NCI-H146 treated with DMSO at 0.1 percent for 48 hours (cell line): Measurements from ENCODE around the gene OSMR.
"Not testable (repeated sequence)": the region's sequence is repeated elsewhere in the genome, so short reads cannot be mapped to it uniquely, and the experiment has no call there.

Experiments
- DNase-seq: peaks from one replicate; lab custom pipeline; 2025; ENCODE audit not compliant: unreplicated experiment; lab: John Stamatoyannopoulos, UW

OSMR gene

GRCh38 chr5:38830521-38831051, 15.2 kb upstream of the OSMR start:
- no peak for DNase-seq

DNA sequence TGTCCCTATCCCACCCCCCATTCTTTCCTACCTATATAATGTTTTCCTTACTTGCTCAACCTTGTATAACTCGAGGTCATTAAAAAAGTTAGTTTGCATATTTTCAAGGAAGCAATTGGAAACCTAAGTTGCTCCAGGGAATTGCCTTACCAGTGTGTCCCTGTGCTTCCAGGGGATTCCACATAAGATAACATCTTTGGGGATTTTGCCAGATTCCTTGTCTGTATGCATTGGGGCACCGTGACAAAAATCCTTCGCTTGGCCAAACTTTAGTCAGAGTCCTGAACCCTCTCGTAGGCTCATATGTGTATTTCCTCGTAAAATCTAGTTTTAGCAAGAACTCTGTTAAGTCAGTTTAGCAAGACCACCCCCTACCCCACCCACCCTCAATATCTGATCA, 14.7 kb upstream of the OSMR start:
- DNase-seq = no peak

DNA sequence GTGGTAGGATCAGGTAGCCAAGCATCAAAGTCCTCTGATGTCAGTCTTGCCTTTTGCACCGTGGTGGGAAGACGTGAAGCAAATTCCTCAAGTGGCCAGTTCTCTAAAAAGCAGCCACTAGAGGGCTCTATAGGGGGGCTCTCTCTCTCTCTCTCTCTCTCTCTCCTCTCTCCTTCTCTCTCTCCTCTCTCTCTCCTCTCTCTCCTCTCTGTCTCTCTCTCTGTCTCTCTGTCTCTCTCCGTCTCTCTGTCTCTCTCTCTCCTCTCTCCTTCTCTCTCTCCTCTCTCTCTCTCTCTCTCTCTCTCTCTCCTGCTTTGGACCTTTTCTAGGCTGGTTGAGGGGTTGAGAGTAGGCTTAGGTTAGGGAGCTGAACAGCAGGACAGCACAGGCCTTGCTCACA, 13.9 kb upstream of the OSMR start:
- no peak for DNase-seq

GRCh38 chr5:38832810-38833209, 13.0 kb upstream of the OSMR start:
- DNase-seq = no peak

DNA sequence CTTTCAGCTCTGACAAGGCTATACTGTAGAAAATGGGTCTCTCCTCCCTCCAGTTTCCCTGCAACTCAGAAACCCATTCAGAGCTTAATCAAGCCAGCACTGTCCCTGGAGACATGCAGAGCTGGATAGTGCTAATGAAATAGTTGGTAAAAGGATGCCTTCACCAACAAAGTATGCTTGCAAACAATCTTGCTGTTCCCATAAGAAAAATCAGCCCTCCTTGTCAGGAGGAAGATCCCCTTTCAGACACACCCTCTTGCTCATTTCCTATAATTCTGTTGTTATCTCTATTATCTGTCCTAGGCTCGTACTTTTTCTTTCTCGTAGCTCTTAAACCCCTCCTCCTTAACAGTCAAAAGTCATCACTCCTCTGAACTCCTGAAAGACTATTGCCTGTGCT, 9.9 kb upstream of the OSMR start:
- no peak for DNase-seq

- DNase-seq = no peak
These were observed 8.4 kb upstream of the OSMR start for GRCh38 chr5:38837416-38837815.

DNA sequence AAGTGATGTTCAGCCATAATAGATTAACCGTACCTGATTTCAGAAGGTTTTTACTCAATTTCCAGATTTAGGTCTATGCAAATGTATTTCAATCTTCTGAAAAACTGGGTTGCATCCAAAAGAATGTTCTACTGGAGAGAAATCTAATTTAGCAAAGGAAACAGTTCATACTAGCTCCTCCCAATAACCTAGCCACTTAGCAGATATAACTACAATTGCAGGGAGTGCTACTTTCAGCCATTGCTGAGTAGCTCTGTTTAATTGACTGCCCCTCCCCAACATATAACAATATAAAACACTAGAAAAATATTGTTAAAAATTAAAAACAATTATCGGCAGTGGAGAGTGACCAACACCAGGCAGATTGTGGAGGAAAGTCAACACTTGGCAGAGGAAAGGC, 7.9 kb upstream of the OSMR start:
- no peak for DNase-seq

- DNase-seq = no peak
These were observed 2.1 kb upstream of the OSMR start for GRCh38 chr5:38843665-38844064.

GRCh38 chr5:38846379-38847011, 683 bp downstream of the OSMR start:
- no peak for DNase-seq

DNA sequence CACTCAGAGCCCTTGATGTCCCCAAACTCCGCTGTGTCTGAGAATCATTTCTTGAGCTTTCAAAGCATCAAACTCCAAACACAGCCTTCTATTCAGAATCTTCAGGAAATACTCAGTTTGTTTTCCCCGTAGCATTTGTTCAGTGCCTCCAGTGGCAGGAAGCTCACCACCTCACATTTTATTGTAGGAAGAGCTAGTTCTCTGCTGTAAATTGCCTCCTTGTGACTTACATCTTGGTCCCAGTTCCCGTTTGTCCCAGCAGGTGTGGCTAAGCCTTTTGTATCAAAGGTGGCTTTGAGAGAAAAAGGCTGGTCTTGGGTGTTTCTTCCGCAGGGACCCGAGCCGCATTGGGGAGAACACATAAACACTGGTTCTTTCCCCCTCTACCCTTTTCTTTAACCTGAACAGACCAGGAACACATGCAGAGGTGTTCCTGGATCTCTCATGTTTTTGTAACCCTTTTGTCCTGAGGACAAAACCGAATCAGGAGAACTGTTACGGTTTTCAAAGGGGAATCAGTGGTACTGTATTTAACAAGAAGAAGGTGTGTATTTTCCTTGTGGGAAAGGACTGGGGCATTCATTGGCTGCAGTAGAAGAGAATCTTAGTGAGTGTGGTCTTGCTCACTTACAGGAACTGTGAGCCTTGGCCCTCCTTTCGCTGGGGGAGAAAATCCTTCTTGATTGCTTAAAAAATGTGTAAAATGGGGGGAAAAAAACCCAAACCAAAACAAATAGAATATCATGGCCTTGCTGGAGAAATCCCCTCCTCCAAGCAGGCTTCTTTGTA, 1.9 kb downstream of the OSMR start:
- no peak for DNase-seq

DNA sequence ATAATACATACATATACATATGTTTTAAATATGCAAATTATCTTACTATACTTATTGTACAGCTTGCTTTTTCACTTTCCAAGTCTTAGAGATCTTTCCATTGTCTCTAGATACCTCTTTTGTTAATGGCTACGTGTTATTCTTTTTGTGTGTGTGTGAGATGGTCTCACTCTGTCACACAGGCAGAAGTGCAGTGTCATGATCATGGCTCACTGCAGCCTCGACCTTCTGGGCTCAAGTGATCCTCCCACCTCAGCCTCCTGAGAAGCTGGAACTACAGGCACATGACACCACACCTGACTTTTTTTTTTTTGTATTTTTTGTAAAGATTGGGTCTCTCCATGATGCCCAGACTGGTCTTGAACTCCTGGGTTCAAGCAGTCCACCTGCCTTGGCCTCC, 2.8 kb downstream of the OSMR start:
- DNase-seq = no peak

GRCh38 chr5:38851640-38852039, 5.8 kb downstream of the OSMR start:
- DNase-seq = not testable (repeated sequence)

- no peak for DNase-seq
These were observed 8.1 kb downstream of the OSMR start for GRCh38 chr5:38853753-38854470.

DNA sequence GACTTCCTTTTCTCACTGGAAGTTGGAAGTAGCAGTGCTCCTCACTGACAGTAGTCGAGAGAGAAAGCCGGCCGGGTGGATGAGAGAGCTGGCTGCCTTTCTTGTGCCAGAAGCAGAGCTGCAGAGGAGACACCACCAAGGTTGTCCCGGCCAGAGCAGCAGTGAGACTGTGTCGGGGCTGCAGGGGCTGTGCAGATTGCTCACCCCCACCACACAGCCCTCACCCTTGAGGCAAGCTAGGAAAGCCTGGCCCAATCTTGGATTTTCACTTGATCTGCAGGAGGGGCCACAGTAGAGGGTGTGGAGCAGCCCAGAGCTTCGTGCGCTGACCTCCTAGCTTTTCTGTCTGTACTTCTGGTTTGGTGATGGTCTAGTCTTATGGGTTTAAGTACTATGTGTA, 9.1 kb downstream of the OSMR start:
- DNase-seq = no peak

GRCh38 chr5:38856660-38857059, 10.8 kb downstream of the OSMR start:
- DNase-seq = no peak

GRCh38 chr5:38858839-38859238, 13.0 kb downstream of the OSMR start:
- DNase-seq = no peak

- not testable (repeated sequence) for DNase-seq
These were observed 16.4 kb downstream of the OSMR start for GRCh38 chr5:38861986-38862770.

- DNase-seq = no peak
These were observed 20.7 kb downstream of the OSMR start for GRCh38 chr5:38866362-38867031.

GRCh38 chr5:38867032-38867398, 21.2 kb downstream of the OSMR start:
- no peak for DNase-seq

DNA sequence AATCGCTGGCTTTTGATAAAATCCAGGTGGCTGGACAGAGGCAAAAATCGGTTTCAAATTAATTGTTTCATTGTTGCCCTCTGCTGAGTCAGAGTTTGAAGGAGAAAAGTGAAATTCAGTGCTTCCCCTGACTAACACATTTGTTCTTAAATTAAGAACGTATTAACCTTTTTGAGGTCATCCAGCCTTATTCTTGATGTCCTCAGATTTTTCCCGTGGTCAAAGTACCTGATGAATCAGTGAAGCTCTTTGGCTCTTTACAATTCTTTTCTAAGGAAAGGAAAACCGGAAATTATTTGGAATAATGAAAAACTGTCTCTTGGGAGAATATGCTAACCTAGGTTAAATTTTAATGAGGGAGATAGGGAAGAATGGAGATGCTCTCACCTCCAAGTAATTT, 21.6 kb downstream of the OSMR start:
- no peak for DNase-seq

GRCh38 chr5:38870595-38870994, 24.8 kb downstream of the OSMR start:
- no peak for DNase-seq
